CD4-positive, alpha-beta memory T cell (primary cell): ENCODE data around the gene CORO7. TPM values are rescaled to one million over a fixed set of nuclear protein-coding genes. Genes with fewer than 3 reads are reported as not detected.

ENCODE experiments used
- CTCF ChIA-PET: fragments of 350-600 bp; sonication (Branson Sonifier 250); formaldehyde crosslinking; loops from one replicate; lab custom pipeline; 2021; ENCODE audit warnings: inconsistent platforms; ENCODE audit not compliant: partially characterized antibody; lab: Charles Lee
- POLR2A ChIA-PET: fragments of 350-600 bp; sonication (Branson Sonifier 250); formaldehyde crosslinking; loops from one replicate; lab custom pipeline; 2021; ENCODE audit not compliant: partially characterized antibody; lab: Charles Lee
- DNase-seq, 5 donors: peaks; one replicate each; pipeline versions ENCODE4 v3.0.0 to v3.0.0-alpha.2; 2020 to 2022; ENCODE audit warnings: mixed read lengths in 1 of 5
- H3K27ac ChIP-seq: one replicate; pipeline ENCODE4 v1.7.0; 2013; ENCODE audit warnings: low read depth, low read length
- H3K27me3 ChIP-seq: 2 replicates; pipeline ENCODE4 v1.7.0; 2013; ENCODE audit warnings: mild to moderate bottlenecking, low read length, moderate library complexity; ENCODE audit not compliant: insufficient read depth
- H3K36me3 ChIP-seq: 2 replicates; pipeline ENCODE4 v1.7.0; 2013; ENCODE audit warnings: mild to moderate bottlenecking, low read length, moderate library complexity; ENCODE audit not compliant: insufficient read depth
- H3K4me1 ChIP-seq: 2 replicates; pipeline ENCODE4 v1.7.0; 2013; ENCODE audit warnings: mild to moderate bottlenecking, low read length, moderate library complexity; ENCODE audit not compliant: insufficient read depth
- H3K4me3 ChIP-seq, 2 donors: one replicate each; pipeline ENCODE4 v1.7.0; 2013; ENCODE audit warnings: low read length in 2 of 2, mild to moderate bottlenecking in 1 of 2
- H3K9me3 ChIP-seq, 2 donors: one replicate each; pipeline ENCODE4 v1.7.0; 2013; ENCODE audit warnings: low read length in 2 of 2, control low read depth in 1 of 2; ENCODE audit not compliant: control insufficient read depth in 1 of 2
- H3K27ac Mint-ChIP-seq, 7 donors: one replicate each; pipeline ENCODE4 v1.8.0; 2020 to 2021; ENCODE audit warnings: mixed read lengths in 7 of 7, mild to moderate bottlenecking in 6 of 7, inconsistent platforms in 3 of 7, moderate library complexity in 3 of 7
- H3K27me3 Mint-ChIP-seq, 2 donors: one replicate each; pipeline ENCODE4 v1.8.0; 2020 to 2021; ENCODE audit warnings: mixed read lengths in 2 of 2
- H3K36me3 Mint-ChIP-seq, 2 donors: one replicate each; pipeline ENCODE4 v1.8.0; 2020 to 2021; ENCODE audit warnings: mixed read lengths in 2 of 2, inconsistent platforms in 1 of 2, mild to moderate bottlenecking in 1 of 2
- H3K4me1 Mint-ChIP-seq, 4 donors: one replicate each; pipeline ENCODE4 v1.8.0; 2020 to 2021; ENCODE audit warnings: mixed read lengths in 4 of 4, mild to moderate bottlenecking in 1 of 4
- H3K4me3 Mint-ChIP-seq, 8 donors: one replicate each; pipeline ENCODE4 v1.8.0; 2020 to 2021; ENCODE audit warnings: mixed read lengths in 8 of 8, mild to moderate bottlenecking in 7 of 8, moderate library complexity in 6 of 8, inconsistent platforms in 3 of 8
- H3K9me3 Mint-ChIP-seq, 8 donors: one replicate each; pipeline ENCODE4 v1.8.0; 2020 to 2021; ENCODE audit warnings: mixed read lengths in 8 of 8, mild to moderate bottlenecking in 5 of 8, inconsistent platforms in 3 of 8, moderate library complexity in 1 of 8
- intact Hi-C: fragments of 100-400 bp; cut with micrococcal nuclease; formaldehyde crosslinking; loops from one replicate; pipeline ENCODE4 v1.15.1; 2023
- polyA plus RNA-seq, 2 donors: library from polyadenylated mRNA; unstranded; fragments of 300-500 nt; fragmentation: Illumina TruSeq; gene quantifications; one replicate each; pipeline ENCODE4 v1.2.3, GENCODE V29; 2021
- total RNA-seq, 2 experiments: library from RNA; stranded (reverse); gene quantifications; one replicate each; pipeline ENCODE4 v1.2.3, GENCODE V29; 2021

The CORO7 gene
- total and polyA plus RNA-seq, 4 experiments from 2014 or later = 48.2 to 184 (median 157) TPM

DNA sequence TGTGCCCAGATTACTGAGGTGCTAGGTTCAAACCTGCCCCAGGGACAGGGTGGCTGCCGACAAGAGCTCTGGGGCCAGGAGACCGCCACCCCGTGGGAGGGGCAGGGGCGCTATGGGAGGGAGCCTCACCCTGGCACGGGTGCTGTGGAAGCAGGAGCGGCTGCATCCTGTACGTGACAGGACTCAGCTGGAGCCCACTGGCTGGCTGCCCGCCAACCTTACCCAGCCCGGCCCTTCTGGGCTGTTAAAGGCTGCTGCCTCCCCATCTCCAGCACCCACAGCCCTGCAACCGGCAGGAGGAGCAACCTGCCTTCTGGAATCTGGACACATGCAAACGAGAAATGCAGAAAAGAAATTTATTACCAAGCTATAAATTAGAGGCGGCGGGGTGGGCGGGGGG, 76.5 kb downstream of the CORO7 start:
- Mint-ChIP-seq H3K9me3 (peaks cover 0 to 3% (median 0%) of the 10 kb centered on the region in 8 donors), H3K4me1 (peaks cover 2 to 10% (median 4%) of the 10 kb centered on the region in 4 donors), H3K4me3 (no peak overlapping the region), H3K27ac (no peak overlapping the region), H3K27me3 (no peaks in the 10 kb centered on the region), H3K36me3 (peaks cover 0 to 13% of the 10 kb centered on the region in 2 donors)
- Histone ChIP-seq H3K27me3 (no peaks in the 10 kb centered on the region), H3K9me3 (no peaks in the 10 kb centered on the region), H3K36me3 (peaks cover 9% of the 10 kb centered on the region), H3K4me1 (no peaks in the 10 kb centered on the region), H3K27ac (no peak overlapping the region), H3K4me3 (no peak overlapping the region)
- POLR2A ChIA-PET = interaction anchor here (1.1 to 2.8 kb wide), 2 partner anchors 10 to 86 kb away, joined by 3 to 10 read pairs; partner anchors contain the start of gene PAM16
- no peak for DNase-seq
- intact Hi-C loops = no loop called here
- CTCF ChIA-PET = interaction anchor here (1.0 to 1.2 kb wide), 2 partner anchors 10 to 51 kb away, joined by 3 to 4 read pairs; no protein-coding TSS in a partner anchor

DNA sequence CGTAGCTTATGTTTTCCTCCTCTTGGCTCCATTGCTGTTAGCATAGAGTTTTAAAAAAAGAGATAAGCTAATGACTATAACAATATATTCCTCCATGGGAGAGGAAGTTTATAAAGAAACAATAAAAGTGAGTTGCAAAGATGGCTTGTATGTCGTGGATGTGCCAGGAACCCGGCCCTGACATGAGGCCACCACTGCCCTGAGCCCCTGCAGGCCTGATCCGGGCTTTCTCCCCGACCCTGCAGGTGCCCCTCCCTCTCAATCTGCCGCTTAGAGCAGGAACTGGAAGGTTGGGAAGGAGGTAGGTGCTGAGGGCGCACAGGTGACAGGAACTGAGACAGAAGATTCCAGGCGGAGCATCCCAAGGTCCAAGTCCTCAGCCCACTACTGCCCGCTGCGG, 76.9 kb downstream of the CORO7 start:
- H3K9me3 ChIP-seq = no peaks in the 10 kb centered on the region
- peaks cover 0 to 7% (median 4%) of the 10 kb centered on the region in 4 donors for H3K4me1 Mint-ChIP-seq
- H3K9me3 Mint-ChIP-seq = peaks cover 0 to 3% (median 0%) of the 10 kb centered on the region in 8 donors
- CTCF ChIA-PET = interaction anchor here (1.0 to 1.7 kb wide), 3 partner anchors 10 to 51 kb away, joined by 3 to 5 read pairs (median 4); no protein-coding TSS in a partner anchor
- H3K4me1 ChIP-seq = no peaks in the 10 kb centered on the region
- peaks cover 0 to 11% of the 10 kb centered on the region in 2 donors for H3K36me3 Mint-ChIP-seq
- H3K4me3 Mint-ChIP-seq = no peak overlapping the region
- intact Hi-C loops = no loop called here
- H3K36me3 ChIP-seq = peaks cover 9% of the 10 kb centered on the region
- H3K27me3 Mint-ChIP-seq = no peaks in the 10 kb centered on the region
- no peak for DNase-seq
- H3K27ac ChIP-seq = no peak overlapping the region
- H3K27me3 ChIP-seq = no peaks in the 10 kb centered on the region
- no peak overlapping the region for H3K4me3 ChIP-seq
- POLR2A ChIA-PET = interaction anchor here (1.1 kb wide), 1 partner anchor 86 kb away, joined by 3 read pairs; no protein-coding TSS in a partner anchor
- no peak overlapping the region for H3K27ac Mint-ChIP-seq

DNA sequence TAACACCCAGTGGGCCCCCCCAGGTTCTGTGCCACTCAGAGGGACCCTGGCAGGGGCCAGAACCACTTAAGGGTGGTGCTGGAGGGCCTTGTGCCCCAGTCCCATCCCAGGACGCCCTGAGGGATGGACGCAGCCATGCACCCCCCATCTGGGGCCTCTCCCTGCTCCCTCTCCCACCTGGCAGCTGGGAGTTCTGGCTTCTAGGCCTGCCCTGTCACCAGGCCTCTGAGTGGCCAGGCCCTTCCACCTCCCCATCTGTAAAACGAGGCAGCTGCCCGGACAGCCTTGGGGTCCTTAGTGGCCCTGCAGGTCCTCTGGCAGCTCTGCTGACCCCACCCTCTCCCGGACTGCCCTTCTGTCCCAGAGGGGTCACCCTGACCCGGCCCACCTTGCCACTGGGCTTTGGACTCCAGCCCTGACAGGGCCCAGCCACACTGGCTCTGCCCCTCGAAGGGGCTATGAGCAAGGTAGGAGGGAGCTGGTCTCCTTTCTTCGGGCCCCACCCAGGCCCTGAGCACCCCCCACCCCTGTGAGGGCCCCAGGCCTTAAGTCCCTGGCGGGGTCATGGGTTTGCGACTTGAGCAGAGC, 77.6 kb downstream of the CORO7 start:
- Histone ChIP-seq H3K4me1 (no peaks in the 10 kb centered on the region), H3K4me3 (no peak overlapping the region), H3K9me3 (no peaks in the 10 kb centered on the region), H3K27ac (no peak overlapping the region), H3K27me3 (no peaks in the 10 kb centered on the region), H3K36me3 (peaks cover 9% of the 10 kb centered on the region)
- DNase-seq = no peak
- H3K27me3 Mint-ChIP-seq = no peaks in the 10 kb centered on the region
- H3K4me1 Mint-ChIP-seq = peaks cover 0 to 5% (median 4%) of the 10 kb centered on the region in 4 donors
- peaks cover 0 to 11% of the 10 kb centered on the region in 2 donors for H3K36me3 Mint-ChIP-seq
- POLR2A ChIA-PET = interaction anchor here (1.1 kb wide), 1 partner anchor 85 kb away, joined by 3 read pairs; no protein-coding TSS in a partner anchor
- H3K27ac Mint-ChIP-seq = no peak overlapping the region
- peaks cover 0 to 3% (median 0%) of the 10 kb centered on the region in 8 donors for H3K9me3 Mint-ChIP-seq
- intact Hi-C loops = no loop called here
- H3K4me3 Mint-ChIP-seq = no peak overlapping the region
- CTCF ChIA-PET = interaction anchor here (1.1 to 1.7 kb wide), 3 partner anchors 9 to 50 kb away, joined by 3 to 5 read pairs (median 3); no protein-coding TSS in a partner anchor

DNA sequence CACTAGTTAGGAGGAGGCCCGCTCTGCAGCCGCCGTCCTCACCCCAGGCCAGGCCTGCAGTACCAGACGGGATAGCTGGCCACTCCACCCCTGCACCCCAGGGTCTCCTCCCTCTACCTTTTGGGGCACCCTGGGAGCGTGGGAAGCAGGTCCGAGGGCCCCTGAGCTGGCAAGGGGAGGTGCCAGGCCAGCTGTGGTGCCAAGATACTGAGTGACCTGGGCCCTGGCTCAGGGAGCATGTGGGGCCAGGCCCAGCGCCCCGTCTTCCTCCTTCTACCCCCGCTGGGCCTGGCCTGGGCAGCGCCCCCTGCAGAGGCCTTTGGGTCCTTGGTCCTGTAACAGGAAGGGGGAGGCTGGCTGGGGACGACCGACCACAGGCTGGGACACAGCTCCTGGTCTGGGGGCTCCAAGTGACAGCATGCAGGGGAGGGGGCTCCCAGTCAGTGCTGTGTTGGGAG, 78.2 kb downstream of the CORO7 start:
- Mint-ChIP-seq H3K9me3 (peaks cover 0 to 3% (median 0%) of the 10 kb centered on the region in 8 donors), H3K4me3 (no peak overlapping the region), H3K27ac (no peak overlapping the region), H3K27me3 (no peaks in the 10 kb centered on the region), H3K36me3 (peaks cover 0 to 8% of the 10 kb centered on the region in 2 donors), H3K4me1 (peaks cover 0 to 2% (median 0%) of the 10 kb centered on the region in 4 donors)
- no peak for DNase-seq
- peaks cover 9% of the 10 kb centered on the region for H3K36me3 ChIP-seq
- H3K27me3 ChIP-seq = no peaks in the 10 kb centered on the region
- H3K4me3 ChIP-seq = no peak overlapping the region
- intact Hi-C loops = no loop called here
- H3K9me3 ChIP-seq = no peaks in the 10 kb centered on the region
- ChIA-PET POLR2A (no interaction called here), CTCF (interaction anchor here (1.1 to 1.7 kb wide), 2 partner anchors 8 to 29 kb away, joined by 3 to 5 read pairs; no protein-coding TSS in a partner anchor)
- H3K27ac ChIP-seq = no peak overlapping the region
- no peaks in the 10 kb centered on the region for H3K4me1 ChIP-seq

DNA sequence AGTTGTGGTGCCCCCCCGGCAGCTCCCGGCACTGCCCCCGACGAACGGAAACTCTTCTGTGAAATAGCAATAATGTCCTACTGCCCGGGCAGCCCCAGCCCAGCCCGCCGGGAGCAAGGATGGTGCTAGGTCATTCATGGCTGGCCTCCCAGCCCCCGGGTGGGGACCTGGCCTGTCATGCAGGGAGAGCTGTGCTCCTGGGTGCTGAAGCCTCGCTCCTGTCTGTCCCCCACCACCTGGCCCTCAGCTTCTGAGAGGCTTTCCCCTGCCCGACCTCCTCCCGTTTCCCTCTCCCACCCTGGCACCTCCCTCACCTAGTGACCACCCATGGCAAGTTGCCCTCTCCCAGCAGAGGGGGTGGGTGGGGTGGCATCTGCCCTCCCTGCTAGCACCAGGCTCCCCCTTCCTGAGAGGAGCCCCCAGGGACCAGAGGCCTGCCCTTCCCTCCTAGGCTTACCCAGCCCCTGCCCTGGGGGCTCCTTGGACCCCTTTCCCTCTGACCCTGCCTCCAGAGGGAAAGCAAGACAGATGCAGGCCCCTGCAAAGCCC, 78.8 kb downstream of the CORO7 start:
- H3K36me3 ChIP-seq = peaks cover 9% of the 10 kb centered on the region
- peaks cover 0 to 8% of the 10 kb centered on the region in 2 donors for H3K36me3 Mint-ChIP-seq
- no peaks in the 10 kb centered on the region for H3K4me1 Mint-ChIP-seq
- intact Hi-C loops = no loop called here
- H3K27me3 Mint-ChIP-seq = no peaks in the 10 kb centered on the region
- peak overlapping the region in 1 of 7 donors; percentile 24 for H3K27ac Mint-ChIP-seq
- POLR2A ChIA-PET = no interaction called here
- no peaks in the 10 kb centered on the region for H3K9me3 ChIP-seq
- CTCF ChIA-PET = interaction anchor here (1.1 to 1.7 kb wide), 2 partner anchors 8 to 28 kb away, joined by 3 to 5 read pairs; no protein-coding TSS in a partner anchor
- no peak for DNase-seq
- H3K4me1 ChIP-seq = no peaks in the 10 kb centered on the region
- no peaks in the 10 kb centered on the region for H3K27me3 ChIP-seq
- H3K4me3 ChIP-seq = no peak overlapping the region
- no peak overlapping the region for H3K4me3 Mint-ChIP-seq
- peaks cover 0 to 3% (median 0%) of the 10 kb centered on the region in 8 donors for H3K9me3 Mint-ChIP-seq
- no peak overlapping the region for H3K27ac ChIP-seq

DNA sequence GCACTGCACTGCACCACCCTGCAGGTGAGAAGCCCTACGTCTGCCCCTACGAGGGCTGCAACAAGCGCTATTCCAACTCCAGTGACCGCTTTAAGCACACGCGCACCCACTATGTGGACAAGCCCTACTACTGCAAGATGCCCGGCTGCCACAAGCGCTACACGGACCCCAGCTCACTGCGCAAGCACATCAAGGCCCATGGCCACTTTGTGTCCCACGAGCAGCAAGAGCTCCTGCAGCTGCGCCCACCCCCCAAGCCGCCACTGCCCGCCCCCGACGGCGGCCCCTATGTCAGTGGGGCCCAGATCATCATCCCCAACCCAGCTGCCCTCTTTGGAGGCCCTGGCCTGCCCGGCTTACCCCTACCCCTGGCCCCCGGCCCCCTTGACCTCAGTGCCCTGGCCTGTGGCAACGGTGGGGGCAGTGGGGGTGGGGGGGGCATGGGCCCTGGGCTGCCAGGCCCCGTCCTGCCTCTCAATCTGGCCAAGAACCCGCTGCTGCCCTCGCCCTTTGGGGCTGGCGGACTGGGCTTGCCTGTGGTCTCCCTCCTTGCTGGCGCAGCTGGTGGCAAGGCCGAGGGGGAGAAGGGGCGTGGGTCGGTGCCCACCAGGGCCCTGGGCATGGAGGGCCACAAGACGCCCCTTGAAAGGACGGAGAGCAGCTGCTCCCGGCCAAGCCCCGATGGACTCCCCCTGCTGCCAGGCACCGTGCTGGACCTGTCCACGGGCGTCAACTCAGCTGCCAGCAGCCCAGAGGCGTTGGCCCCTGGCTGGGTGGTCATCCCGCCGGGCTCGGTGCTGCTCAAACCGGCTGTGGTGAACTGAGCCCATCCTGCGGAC, 79.5 kb downstream of the CORO7 start:
- Mint-ChIP-seq H3K9me3 (peaks cover 0 to 3% (median 0%) of the 10 kb centered on the region in 8 donors), H3K36me3 (peaks cover 0 to 8% of the 10 kb centered on the region in 2 donors), H3K27ac (no peak overlapping the region), H3K4me3 (peak overlapping the region in 1 of 8 donors; percentile 20), H3K27me3 (no peaks in the 10 kb centered on the region), H3K4me1 (no peaks in the 10 kb centered on the region)
- ChIA-PET POLR2A (no interaction called here), CTCF (no interaction called here)
- intact Hi-C loops = no loop called here
- H3K4me3 ChIP-seq = no peak overlapping the region
- peaks cover 9% of the 10 kb centered on the region for H3K36me3 ChIP-seq
- H3K27me3 ChIP-seq = no peaks in the 10 kb centered on the region
- no peaks in the 10 kb centered on the region for H3K9me3 ChIP-seq
- H3K27ac ChIP-seq = no peak overlapping the region
- H3K4me1 ChIP-seq = no peaks in the 10 kb centered on the region
- DNase-seq = no peak
